HepG2 (cell line): Measurements from ENCODE around the gene LRRC25. TPM values are rescaled to one million over a fixed set of nuclear protein-coding genes. Genes with fewer than 3 reads are reported as not detected.

Source experiments
- ARNT ChIP-seq: fragments of 450-650 bp; IDR thresholded peaks from 2 replicates; pipeline ENCODE4 v1.6.1; 2017
- HMG20A ChIP-seq: IDR thresholded peaks from 2 replicates; pipeline ENCODE4 v1.6.1; 2016; ENCODE audit warnings: borderline replicate concordance
- KDM2A ChIP-seq: sonication (generic); formaldehyde crosslinking; IDR thresholded peaks from 2 replicates; pipeline ENCODE4 v1.4.0; 2020; ENCODE audit warnings: low read depth, missing genetic modification reagents, borderline replicate concordance
- MED1 ChIP-seq: sonication (generic); formaldehyde crosslinking; IDR thresholded peaks from 2 replicates; pipeline ENCODE4 v1.4.0; 2020; ENCODE audit warnings: missing genetic modification reagents
- MTF2 ChIP-seq: sonication (generic); formaldehyde crosslinking; IDR thresholded peaks from 2 replicates; pipeline ENCODE4 v1.5.0; 2020; ENCODE audit warnings: missing genetic modification reagents, borderline replicate concordance
- NONO ChIP-seq, 2 experiments: fragments of 450-650 bp in 1 of 2; sonication (generic) in 1 of 2; formaldehyde crosslinking in 1 of 2; IDR thresholded peaks in 1 of 2; conservative IDR thresholded peaks in 1 of 2; 2 replicates each; pipeline versions ENCODE4 v1.6.1 to v1.8.0; 2017 to 2022; ENCODE audit warnings: mild to moderate bottlenecking in 1 of 2, missing genetic modification reagents in 1 of 2, moderate library complexity in 1 of 2
- NR2F1 ChIP-seq, 2 experiments: fragments of 450-650 bp in 1 of 2; formaldehyde crosslinking in 1 of 2; IDR thresholded peaks; 2 replicates each; pipeline versions ENCODE4 v1.5.0 to v1.6.1; 2016 to 2020; ENCODE audit warnings: mild to moderate bottlenecking in 1 of 2, missing compliant biosample characterization in 1 of 2, missing genetic modification reagents in 1 of 2, moderate library complexity in 1 of 2
- SIN3A ChIP-seq: IDR thresholded peaks from 2 replicates; pipeline ENCODE4 v1.6.1; 2011; ENCODE audit warnings: low read depth, mild to moderate bottlenecking, control low read depth, low read length, borderline replicate concordance
- STAG1 ChIP-seq: sonication (generic); formaldehyde crosslinking; IDR thresholded peaks from 2 replicates; pipeline ENCODE4 v1.4.0; 2020; ENCODE audit warnings: missing genetic modification reagents
- TARDBP ChIP-seq: sonication (generic); formaldehyde crosslinking; IDR thresholded peaks from 2 replicates; pipeline ENCODE4 v1.8.0; 2022; ENCODE audit warnings: mild to moderate bottlenecking, missing genetic modification reagents
- ZBTB38 ChIP-seq: sonication (generic); formaldehyde crosslinking; IDR thresholded peaks from 2 replicates; pipeline ENCODE4 v1.5.1; 2020; ENCODE audit warnings: mild to moderate bottlenecking, missing genetic modification reagents
- ZNF446 ChIP-seq: sonication (generic); formaldehyde crosslinking; IDR thresholded peaks from 2 replicates; pipeline ENCODE4 v1.5.0; 2020; ENCODE audit warnings: mild to moderate bottlenecking, missing genetic modification reagents
- ZNF629 ChIP-seq: sonication (generic); formaldehyde crosslinking; conservative IDR thresholded peaks from 2 replicates; pipeline ENCODE4 v1.5.0; 2020; ENCODE audit warnings: missing genetic modification reagents
- ZNF703 ChIP-seq: sonication (generic); formaldehyde crosslinking; IDR thresholded peaks from 2 replicates; pipeline ENCODE4 v1.5.1; 2020; ENCODE audit warnings: missing genetic modification reagents, mild to moderate bottlenecking, moderate library complexity, borderline replicate concordance
- ZNF709 ChIP-seq: sonication (generic); formaldehyde crosslinking; IDR thresholded peaks from 2 replicates; pipeline ENCODE4 v1.5.0; 2020; ENCODE audit warnings: mild to moderate bottlenecking, missing genetic modification reagents
- ZNF761 ChIP-seq: sonication (generic); formaldehyde crosslinking; conservative IDR thresholded peaks from 2 replicates; pipeline ENCODE4 v1.4.0; 2020; ENCODE audit warnings: mild to moderate bottlenecking, missing genetic modification reagents
- ZNF776 ChIP-seq: sonication (generic); formaldehyde crosslinking; IDR thresholded peaks from 2 replicates; pipeline ENCODE4 v1.4.0; 2020; ENCODE audit warnings: mild to moderate bottlenecking, missing genetic modification reagents
- ZZZ3 ChIP-seq: sonication (generic); formaldehyde crosslinking; IDR thresholded peaks from 2 replicates; pipeline ENCODE4 v1.4.0; 2020; ENCODE audit warnings: missing genetic modification reagents, mild to moderate bottlenecking, borderline replicate concordance
- polyA plus RNA-seq, 8 experiments: library from polyadenylated mRNA; depleted of rRNA in 3 of 8; stranded (reverse) in 7 of 8; unstranded in 1 of 8; fragments of >200 nt; fragmentation: Illumina TruSeq in 4 of 8; extraction: Trizol in 4 of 8; gene quantifications; 2 replicates each; pipeline versions ENCODE4 v1.2.1 to v1.2.3, GENCODE V29; 2011 to 2016; ENCODE audit warnings: low read depth in 4 of 8, missing spikeins in 1 of 8, mixed read lengths in 1 of 8; ENCODE audit not compliant: insufficient read depth in 1 of 8
- total RNA-seq, 5 experiments: library from RNA; depleted of rRNA; stranded (reverse); fragments of >200 nt; fragmentation: Illumina TruSeq; extraction: Trizol; gene quantifications; 2 replicates each; pipeline ENCODE4 v1.2.3, GENCODE V29; 2016; ENCODE audit warnings: low read depth in 1 of 5
- TF ChIP-seq, protein P1 (sequence below): sonication (generic); formaldehyde crosslinking; IDR thresholded peaks from 2 replicates; pipeline ENCODE4 v1.4.0; 2020; ENCODE audit warnings: mild to moderate bottlenecking, missing genetic modification reagents, borderline replicate concordance
- TF ChIP-seq, protein P2 (sequence below): IDR thresholded peaks from 2 replicates; pipeline ENCODE4 v1.6.1; 2018; ENCODE audit warnings: missing genetic modification reagents
- TF ChIP-seq, protein P3 (sequence below): sonication (generic); formaldehyde crosslinking; IDR thresholded peaks from 2 replicates; pipeline ENCODE4 v1.4.0; 2020; ENCODE audit warnings: missing genetic modification reagents, borderline replicate concordance

LRRC25 gene
- total and polyA plus RNA-seq, 2 of the 13 experiments (the other 11 are each of a cell fraction or from before 2014, with no cell fraction given), result 0.13 to 0.53 TPM

DNA sequence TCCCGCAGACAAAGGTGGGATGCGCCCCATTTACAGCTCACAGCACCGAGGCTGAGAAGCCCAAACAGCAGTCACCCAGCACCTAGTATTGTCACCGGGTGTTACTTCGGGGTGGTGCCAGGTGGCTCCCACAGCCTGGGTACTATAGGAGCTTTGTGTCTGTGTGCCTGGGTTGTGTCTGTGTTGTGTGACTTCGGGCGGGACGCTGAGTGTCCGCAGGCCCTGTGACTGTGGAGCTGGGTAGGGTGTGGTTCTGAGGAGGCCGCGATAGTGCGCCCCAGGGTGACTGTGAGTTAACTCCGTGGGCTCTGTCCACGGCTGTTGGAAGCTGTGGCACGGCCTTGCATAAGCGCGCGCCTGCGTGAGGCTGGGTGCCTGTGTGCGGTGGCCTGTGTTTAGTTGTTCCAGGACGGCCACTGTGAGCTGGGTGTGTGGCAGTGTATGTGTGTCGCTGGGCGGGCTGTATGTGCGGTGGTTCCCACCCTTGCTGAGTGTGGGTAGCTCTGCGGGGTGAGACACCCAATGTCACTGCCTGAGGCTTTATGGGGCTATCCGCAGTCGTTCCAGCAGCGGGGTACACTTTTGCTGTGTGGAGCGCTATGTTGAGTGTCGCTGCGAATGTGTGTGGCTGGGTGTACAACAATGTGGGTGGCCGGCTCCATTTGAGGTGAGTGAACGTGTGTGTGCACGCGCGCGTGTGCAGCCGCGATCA is 21.2 kb upstream of the LRRC25 start (continued):
- TF ChIP-seq STAG1 (CRISPR knock-in tag), result no peak
- TF ChIP-seq SIN3A, result no peak
- no peak for TF ChIP-seq NONO (IDR thresholded peaks at IDR 0.05)
- 0 out of 2 replicates have a peak, but pooled peaks have one; percentile 30 for TF ChIP-seq NONO (CRISPR knock-in tag; conservative IDR thresholded peaks at IDR 0.05)
- no peak for TF ChIP-seq NR2F1 (CRISPR knock-in tag; IDR thresholded peaks at IDR 0.05)
- TF ChIP-seq ZNF761 (CRISPR knock-in tag), result 0 out of 2 replicates have a peak, but pooled peaks have one; percentile 46
- TF ChIP-seq ARNT, result no peak
- no peak for TF ChIP-seq ZZZ3 (CRISPR knock-in tag)
- no peak for TF ChIP-seq HMG20A (CRISPR knock-in tag)
- TF ChIP-seq ZNF709 (CRISPR knock-in tag), result no peak
- TF ChIP-seq, protein P1, sequence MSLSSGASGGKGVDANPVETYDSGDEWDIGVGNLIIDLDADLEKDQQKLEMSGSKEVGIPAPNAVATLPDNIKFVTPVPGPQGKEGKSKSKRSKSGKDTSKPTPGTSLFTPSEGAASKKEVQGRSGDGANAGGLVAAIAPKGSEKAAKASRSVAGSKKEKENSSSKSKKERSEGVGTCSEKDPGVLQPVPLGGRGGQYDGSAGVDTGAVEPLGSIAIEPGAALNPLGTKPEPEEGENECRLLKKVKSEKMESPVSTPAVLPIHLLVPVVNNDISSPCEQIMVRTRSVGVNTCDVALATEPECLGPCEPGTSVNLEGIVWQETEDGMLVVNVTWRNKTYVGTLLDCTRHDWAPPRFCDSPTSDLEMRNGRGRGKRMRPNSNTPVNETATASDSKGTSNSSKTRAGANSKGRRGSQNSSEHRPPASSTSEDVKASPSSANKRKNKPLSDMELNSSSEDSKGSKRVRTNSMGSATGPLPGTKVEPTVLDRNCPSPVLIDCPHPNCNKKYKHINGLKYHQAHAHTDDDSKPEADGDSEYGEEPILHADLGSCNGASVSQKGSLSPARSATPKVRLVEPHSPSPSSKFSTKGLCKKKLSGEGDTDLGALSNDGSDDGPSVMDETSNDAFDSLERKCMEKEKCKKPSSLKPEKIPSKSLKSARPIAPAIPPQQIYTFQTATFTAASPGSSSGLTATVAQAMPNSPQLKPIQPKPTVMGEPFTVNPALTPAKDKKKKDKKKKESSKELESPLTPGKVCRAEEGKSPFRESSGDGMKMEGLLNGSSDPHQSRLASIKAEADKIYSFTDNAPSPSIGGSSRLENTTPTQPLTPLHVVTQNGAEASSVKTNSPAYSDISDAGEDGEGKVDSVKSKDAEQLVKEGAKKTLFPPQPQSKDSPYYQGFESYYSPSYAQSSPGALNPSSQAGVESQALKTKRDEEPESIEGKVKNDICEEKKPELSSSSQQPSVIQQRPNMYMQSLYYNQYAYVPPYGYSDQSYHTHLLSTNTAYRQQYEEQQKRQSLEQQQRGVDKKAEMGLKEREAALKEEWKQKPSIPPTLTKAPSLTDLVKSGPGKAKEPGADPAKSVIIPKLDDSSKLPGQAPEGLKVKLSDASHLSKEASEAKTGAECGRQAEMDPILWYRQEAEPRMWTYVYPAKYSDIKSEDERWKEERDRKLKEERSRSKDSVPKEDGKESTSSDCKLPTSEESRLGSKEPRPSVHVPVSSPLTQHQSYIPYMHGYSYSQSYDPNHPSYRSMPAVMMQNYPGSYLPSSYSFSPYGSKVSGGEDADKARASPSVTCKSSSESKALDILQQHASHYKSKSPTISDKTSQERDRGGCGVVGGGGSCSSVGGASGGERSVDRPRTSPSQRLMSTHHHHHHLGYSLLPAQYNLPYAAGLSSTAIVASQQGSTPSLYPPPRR (CRISPR knock-in tag), result 0 out of 2 replicates have a peak, but pooled peaks have one; percentile 51
- no peak for TF ChIP-seq MED1 (CRISPR knock-in tag)
- no peak for TF ChIP-seq ZNF703 (CRISPR knock-in tag)
- no peak for TF ChIP-seq MTF2
- TF ChIP-seq, protein P2, sequence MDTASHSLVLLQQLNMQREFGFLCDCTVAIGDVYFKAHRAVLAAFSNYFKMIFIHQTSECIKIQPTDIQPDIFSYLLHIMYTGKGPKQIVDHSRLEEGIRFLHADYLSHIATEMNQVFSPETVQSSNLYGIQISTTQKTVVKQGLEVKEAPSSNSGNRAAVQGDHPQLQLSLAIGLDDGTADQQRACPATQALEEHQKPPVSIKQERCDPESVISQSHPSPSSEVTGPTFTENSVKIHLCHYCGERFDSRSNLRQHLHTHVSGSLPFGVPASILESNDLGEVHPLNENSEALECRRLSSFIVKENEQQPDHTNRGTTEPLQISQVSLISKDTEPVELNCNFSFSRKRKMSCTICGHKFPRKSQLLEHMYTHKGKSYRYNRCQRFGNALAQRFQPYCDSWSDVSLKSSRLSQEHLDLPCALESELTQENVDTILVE (CRISPR knock-in tag), result no peak
- no peak for TF ChIP-seq ZNF446 (CRISPR knock-in tag)
- TF ChIP-seq ZNF629 (CRISPR knock-in tag), result peak; percentile 90
- TF ChIP-seq ZNF776, result no peak
- TF ChIP-seq KDM2A (CRISPR knock-in tag), result 0 out of 2 replicates have a peak, but pooled peaks have one; percentile 36
- TF ChIP-seq TARDBP, result 0 out of 2 replicates have a peak, but pooled peaks have one; percentile 35
- TF ChIP-seq ZBTB38, result peak; percentile 89
- TF ChIP-seq, protein P3, sequence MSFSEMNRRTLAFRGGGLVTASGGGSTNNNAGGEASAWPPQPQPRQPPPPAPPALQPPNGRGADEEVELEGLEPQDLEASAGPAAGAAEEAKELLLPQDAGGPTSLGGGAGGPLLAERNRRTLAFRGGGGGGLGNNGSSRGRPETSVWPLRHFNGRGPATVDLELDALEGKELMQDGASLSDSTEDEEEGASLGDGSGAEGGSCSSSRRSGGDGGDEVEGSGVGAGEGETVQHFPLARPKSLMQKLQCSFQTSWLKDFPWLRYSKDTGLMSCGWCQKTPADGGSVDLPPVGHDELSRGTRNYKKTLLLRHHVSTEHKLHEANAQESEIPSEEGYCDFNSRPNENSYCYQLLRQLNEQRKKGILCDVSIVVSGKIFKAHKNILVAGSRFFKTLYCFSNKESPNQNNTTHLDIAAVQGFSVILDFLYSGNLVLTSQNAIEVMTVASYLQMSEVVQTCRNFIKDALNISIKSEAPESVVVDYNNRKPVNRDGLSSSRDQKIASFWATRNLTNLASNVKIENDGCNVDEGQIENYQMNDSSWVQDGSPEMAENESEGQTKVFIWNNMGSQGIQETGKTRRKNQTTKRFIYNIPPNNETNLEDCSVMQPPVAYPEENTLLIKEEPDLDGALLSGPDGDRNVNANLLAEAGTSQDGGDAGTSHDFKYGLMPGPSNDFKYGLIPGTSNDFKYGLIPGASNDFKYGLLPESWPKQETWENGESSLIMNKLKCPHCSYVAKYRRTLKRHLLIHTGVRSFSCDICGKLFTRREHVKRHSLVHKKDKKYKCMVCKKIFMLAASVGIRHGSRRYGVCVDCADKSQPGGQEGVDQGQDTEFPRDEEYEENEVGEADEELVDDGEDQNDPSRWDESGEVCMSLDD, result 0 out of 2 replicates have a peak, but pooled peaks have one; percentile 25
